Activated naive CD8-positive, alpha-beta T cell treated with anti-CD3 and anti-CD28 coated beads, Interleukin-2, amount 50 U/mL, for 24 hours (primary cell): Measurements from ENCODE around the gene CTRL.
A peak's percentile ranks its signal among the peaks of the same experiment; 100 is the strongest.

Source experiments
- ATAC-seq: fragments of 150-1000 bp; cut with Tn5 transposase; one replicate; pipeline ENCODE4 v1.10.0; 2021
- DNase-seq: peaks from one replicate; pipeline ENCODE4 v3.0.0; 2021
- H3K27ac Mint-ChIP-seq: one replicate; pipeline ENCODE4 v1.8.0; 2021; ENCODE audit warnings: mild to moderate bottlenecking, mixed read lengths
- H3K27me3 Mint-ChIP-seq: one replicate; pipeline ENCODE4 v1.8.0; 2021; ENCODE audit warnings: mixed read lengths
- H3K36me3 Mint-ChIP-seq: one replicate; pipeline ENCODE4 v1.8.0; 2021; ENCODE audit warnings: low read depth, mixed read lengths
- H3K4me1 Mint-ChIP-seq: one replicate; pipeline ENCODE4 v1.8.0; 2021; ENCODE audit warnings: mixed read lengths
- H3K4me3 Mint-ChIP-seq: one replicate; pipeline ENCODE4 v1.8.0; 2021; ENCODE audit warnings: mild to moderate bottlenecking, moderate library complexity, mixed read lengths
- H3K9me3 Mint-ChIP-seq: one replicate; pipeline ENCODE4 v1.8.0; 2021; ENCODE audit warnings: mixed read lengths

The CTRL gene

DNA sequence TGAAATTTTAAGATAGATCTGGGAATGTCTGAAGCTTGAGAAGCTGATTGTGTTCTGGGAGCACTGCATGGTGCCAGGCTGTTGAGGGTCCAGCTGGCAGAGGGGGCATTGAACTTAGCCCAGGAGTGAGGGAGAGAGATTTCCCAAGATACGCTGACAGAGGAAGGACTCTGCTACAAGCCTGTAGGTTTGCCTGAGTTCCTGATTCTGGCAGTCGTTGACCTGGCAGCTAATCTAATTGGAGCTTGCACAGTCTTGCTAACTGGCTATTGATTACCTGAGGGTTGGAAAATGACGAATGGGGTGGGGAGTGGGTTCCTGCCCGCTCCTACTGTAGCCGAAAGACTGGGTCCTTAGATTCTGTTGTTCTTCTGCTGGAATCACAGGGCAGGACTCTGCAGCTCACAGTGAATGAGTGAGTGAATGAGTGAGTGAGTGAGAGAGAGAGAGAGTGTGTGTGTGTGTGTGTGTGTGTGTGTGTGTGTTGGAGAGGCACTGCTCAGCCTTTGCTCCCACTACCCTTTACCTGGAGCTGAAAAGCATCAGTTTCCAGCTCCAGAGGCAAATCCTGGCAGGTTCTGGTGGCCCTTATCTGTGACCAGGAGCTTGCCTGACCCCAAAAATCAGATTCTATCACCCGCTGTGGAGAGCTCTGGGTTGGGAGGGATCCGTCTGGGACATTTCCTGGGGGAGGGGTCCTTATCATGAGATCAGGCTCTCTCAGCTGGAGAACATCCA lies 16.7 kb downstream of the CTRL start:
- Mint-ChIP-seq H3K9me3 (no peaks in the 10 kb centered on the region), H3K4me3 (no peak overlapping the region), H3K27ac (no peak overlapping the region), H3K27me3 (no peaks in the 10 kb centered on the region), H3K36me3 (peaks cover 7% of the 10 kb centered on the region), H3K4me1 (peaks cover 28% of the 10 kb centered on the region)
- ATAC-seq (no peak), DNase-seq (no peak)

GRCh38 chr16:67910158-67910557 lies 21.5 kb downstream of the CTRL start:
- Mint-ChIP-seq H3K4me1 (peaks cover 23% of the 10 kb centered on the region), H3K4me3 (no peak overlapping the region), H3K36me3 (peaks cover 9% of the 10 kb centered on the region), H3K27me3 (no peaks in the 10 kb centered on the region), H3K27ac (no peak overlapping the region), H3K9me3 (no peaks in the 10 kb centered on the region)
- ATAC-seq (peak; percentile 80), DNase-seq (no peak)

DNA sequence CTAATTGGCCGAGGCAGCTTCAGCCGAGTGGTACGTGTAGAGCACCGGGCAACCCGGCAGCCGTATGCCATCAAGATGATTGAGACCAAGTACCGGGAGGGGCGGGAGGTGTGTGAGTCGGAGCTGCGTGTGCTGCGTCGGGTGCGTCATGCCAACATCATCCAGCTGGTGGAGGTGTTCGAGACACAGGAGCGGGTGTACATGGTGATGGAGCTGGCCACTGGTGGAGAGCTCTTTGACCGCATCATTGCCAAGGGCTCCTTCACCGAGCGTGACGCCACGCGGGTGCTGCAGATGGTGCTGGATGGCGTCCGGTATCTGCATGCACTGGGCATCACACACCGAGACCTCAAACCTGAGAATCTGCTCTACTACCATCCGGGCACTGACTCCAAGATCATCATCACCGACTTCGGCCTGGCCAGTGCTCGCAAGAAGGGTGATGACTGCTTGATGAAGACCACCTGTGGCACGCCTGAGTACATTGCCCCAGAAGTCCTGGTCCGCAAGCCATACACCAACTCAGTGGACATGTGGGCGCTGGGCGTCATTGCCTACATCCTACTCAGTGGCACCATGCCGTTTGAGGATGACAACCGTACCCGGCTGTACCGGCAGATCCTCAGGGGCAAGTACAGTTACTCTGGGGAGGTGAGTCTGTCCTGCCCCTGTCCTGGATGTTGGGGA lies 22.5 kb downstream of the CTRL start:
- Mint-ChIP-seq H3K9me3 (no peaks in the 10 kb centered on the region), H3K36me3 (peaks cover 9% of the 10 kb centered on the region), H3K4me3 (no peak overlapping the region), H3K4me1 (peaks cover 23% of the 10 kb centered on the region), H3K27ac (no peak overlapping the region), H3K27me3 (no peaks in the 10 kb centered on the region)
- ATAC-seq (no peak), DNase-seq (no peak)

- no peaks in the 10 kb centered on the region for H3K9me3 Mint-ChIP-seq
- peaks cover 9% of the 10 kb centered on the region for H3K36me3 Mint-ChIP-seq
- no peak overlapping the region for H3K4me3 Mint-ChIP-seq
- DNase-seq (no peak), ATAC-seq (peak; percentile 51)
- H3K27me3 Mint-ChIP-seq = no peaks in the 10 kb centered on the region
- peak overlapping the region; percentile 61 for H3K27ac Mint-ChIP-seq
- H3K4me1 Mint-ChIP-seq = peaks cover 23% of the 10 kb centered on the region
Measured at GRCh38 chr16:67907397-67908180, 24.1 kb downstream of the CTRL start.

GRCh38 chr16:67902831-67903230 lies 28.8 kb downstream of the CTRL start:
- peaks cover 2% of the 10 kb centered on the region for H3K36me3 Mint-ChIP-seq
- no peaks in the 10 kb centered on the region for H3K9me3 Mint-ChIP-seq
- H3K4me1 Mint-ChIP-seq = peaks cover 5% of the 10 kb centered on the region
- no peaks in the 10 kb centered on the region for H3K27me3 Mint-ChIP-seq
- no peak overlapping the region for H3K4me3 Mint-ChIP-seq
- no peak overlapping the region for H3K27ac Mint-ChIP-seq
- no peak for ATAC-seq
- DNase-seq = no peak

DNA sequence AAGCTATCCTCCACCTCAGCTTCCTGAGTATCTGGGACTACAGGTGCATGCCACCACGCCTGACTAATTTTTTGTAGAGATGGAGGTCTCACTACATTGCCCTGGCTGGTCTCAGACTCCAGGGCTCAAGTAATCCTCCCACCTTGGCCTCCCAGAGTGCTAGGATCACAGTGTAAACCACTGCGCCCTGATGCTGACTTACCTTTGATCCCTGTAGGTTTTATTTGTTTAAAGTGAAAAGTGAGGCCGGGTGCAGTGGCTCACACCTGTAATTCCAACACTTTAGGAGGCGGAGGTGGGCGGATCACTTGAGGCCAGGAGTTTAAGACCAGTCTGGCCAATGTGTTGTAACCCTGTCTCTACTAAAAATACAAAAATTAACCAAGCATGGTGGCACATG lies 29.9 kb downstream of the CTRL start:
- ATAC-seq = no peak
- no peaks in the 10 kb centered on the region for H3K9me3 Mint-ChIP-seq
- H3K4me3 Mint-ChIP-seq = no peak overlapping the region
- H3K27me3 Mint-ChIP-seq = no peaks in the 10 kb centered on the region
- no peak for DNase-seq
- H3K4me1 Mint-ChIP-seq = peaks cover 6% of the 10 kb centered on the region
- peaks cover 2% of the 10 kb centered on the region for H3K36me3 Mint-ChIP-seq
- no peak overlapping the region for H3K27ac Mint-ChIP-seq

DNA sequence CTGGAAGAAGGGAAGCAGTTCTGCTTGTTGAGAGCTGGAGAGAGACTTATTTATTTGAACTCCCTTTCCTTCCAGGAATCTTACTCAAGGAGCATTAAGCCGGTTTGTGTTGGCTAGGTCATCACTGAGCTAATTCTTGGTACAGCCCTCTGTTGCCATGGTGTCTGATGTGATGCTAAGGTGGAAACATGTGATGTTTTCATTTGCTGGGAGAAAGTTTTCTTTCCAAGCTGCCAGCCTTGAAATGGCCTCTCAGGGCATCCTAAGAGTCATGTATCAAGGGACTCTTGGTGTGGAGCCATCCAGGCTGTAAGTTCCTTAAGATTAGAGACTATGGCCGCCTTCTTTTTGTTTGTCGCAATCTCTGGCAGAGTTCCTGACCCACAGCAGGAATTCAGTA lies 34.4 kb downstream of the CTRL start:
- DNase-seq (no peak), ATAC-seq (no peak)
- H3K27ac Mint-ChIP-seq = no peak overlapping the region
- peaks cover 5% of the 10 kb centered on the region for H3K36me3 Mint-ChIP-seq
- no peaks in the 10 kb centered on the region for H3K27me3 Mint-ChIP-seq
- no peaks in the 10 kb centered on the region for H3K9me3 Mint-ChIP-seq
- H3K4me3 Mint-ChIP-seq = no peak overlapping the region
- H3K4me1 Mint-ChIP-seq = peaks cover 36% of the 10 kb centered on the region

DNA sequence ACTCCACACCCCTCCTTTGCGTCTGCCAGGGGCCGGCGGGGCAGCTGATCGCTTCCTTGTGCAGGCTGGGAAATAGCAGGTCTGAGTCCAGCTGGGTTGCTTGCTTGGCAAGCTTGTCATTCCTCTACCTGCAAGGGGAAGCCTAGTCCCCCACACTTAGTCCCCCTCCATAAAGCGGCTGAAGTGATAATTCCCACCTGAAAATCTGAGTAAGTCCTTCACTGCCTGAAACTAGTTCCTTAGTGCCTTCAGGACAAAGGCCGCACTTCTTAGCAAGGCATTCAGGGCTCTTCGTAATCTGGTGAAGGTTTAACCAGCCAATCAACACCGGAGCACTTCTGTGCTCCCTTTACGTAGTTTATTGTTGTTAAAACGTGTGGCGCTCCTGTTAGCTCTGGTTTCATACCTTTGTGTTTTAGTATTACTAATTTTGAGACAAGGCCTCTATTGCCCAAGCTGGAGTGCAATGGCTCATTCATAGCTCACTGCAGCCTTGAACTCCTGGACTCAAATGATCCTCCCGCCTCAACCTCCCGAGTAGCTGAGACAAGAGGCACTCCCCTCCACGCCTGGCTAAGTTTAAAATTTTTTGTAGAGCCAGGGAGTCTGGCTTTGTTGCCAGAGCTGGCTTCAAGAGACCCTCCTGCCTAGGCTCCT lies 37.8 kb downstream of the CTRL start:
- Mint-ChIP-seq H3K27me3 (no peaks in the 10 kb centered on the region), H3K4me1 (peaks cover 36% of the 10 kb centered on the region), H3K9me3 (no peaks in the 10 kb centered on the region), H3K4me3 (peak overlapping the region; percentile 94), H3K27ac (peak overlapping the region; percentile 92), H3K36me3 (peaks cover 5% of the 10 kb centered on the region)
- DNase-seq (no peak), ATAC-seq (no peak)

GRCh38 chr16:67892899-67893742 lies 38.5 kb downstream of the CTRL start, which contains the start of gene PSKH1:
TSS of gene PSKH1 (plus strand) at chr16:67893254. CDS start at chr16:67908750, 15,496 bp downstream.
- Mint-ChIP-seq H3K27me3 (no peaks in the 10 kb centered on the region), H3K36me3 (peaks cover 5% of the 10 kb centered on the region), H3K9me3 (no peaks in the 10 kb centered on the region), H3K4me1 (peaks cover 36% of the 10 kb centered on the region), H3K27ac (peak within 1 kb of the TSS; percentile 92), H3K4me3 (peak within 1 kb of the TSS; percentile 94)
- peak; percentile 96 for DNase-seq
- peak; percentile 99 for ATAC-seq

DNA sequence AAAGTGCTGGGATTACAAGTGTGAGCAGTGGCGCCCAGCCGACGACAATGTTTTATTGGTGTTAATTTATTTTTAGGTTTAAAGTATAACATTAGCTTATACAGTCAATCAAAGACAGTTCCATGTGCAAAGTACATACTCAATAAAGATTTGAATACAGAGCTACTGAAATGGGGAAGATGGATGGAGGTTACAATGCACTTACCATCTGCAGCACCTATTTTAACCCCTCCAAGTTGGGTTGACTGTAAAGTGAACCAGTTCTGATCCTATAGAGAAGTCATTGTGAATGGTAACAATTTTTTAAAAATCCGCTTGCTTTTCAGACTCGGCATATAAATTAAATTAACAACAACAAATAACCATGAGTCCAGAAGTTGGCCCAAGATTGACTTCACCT lies 39.3 kb downstream of the CTRL start:
- H3K9me3 Mint-ChIP-seq = no peaks in the 10 kb centered on the region

GRCh38 chr16:67888331-67888730 lies 43.3 kb downstream of the CTRL start:
- no peaks in the 10 kb centered on the region for H3K9me3 Mint-ChIP-seq
- H3K4me3 Mint-ChIP-seq = no peak overlapping the region
- ATAC-seq = no peak
- H3K4me1 Mint-ChIP-seq = peaks cover 8% of the 10 kb centered on the region
- no peak for DNase-seq
- H3K36me3 Mint-ChIP-seq = peaks cover 3% of the 10 kb centered on the region
- no peak overlapping the region for H3K27ac Mint-ChIP-seq
- no peaks in the 10 kb centered on the region for H3K27me3 Mint-ChIP-seq

More for the DNA sequence above, 39.3 kb downstream of the CTRL start:
- Mint-ChIP-seq H3K27ac (peak overlapping the region; percentile 63), H3K4me1 (peaks cover 36% of the 10 kb centered on the region), H3K36me3 (peaks cover 5% of the 10 kb centered on the region), H3K27me3 (no peaks in the 10 kb centered on the region), H3K4me3 (peak overlapping the region; percentile 80)
- ATAC-seq (no peak), DNase-seq (no peak)

GRCh38 chr16:67886387-67886786 lies 45.3 kb downstream of the CTRL start:
- DNase-seq (no peak), ATAC-seq (no peak)
- H3K27me3 Mint-ChIP-seq = no peaks in the 10 kb centered on the region
- H3K4me3 Mint-ChIP-seq = no peak overlapping the region
- H3K9me3 Mint-ChIP-seq = no peaks in the 10 kb centered on the region
- no peak overlapping the region for H3K27ac Mint-ChIP-seq
- H3K36me3 Mint-ChIP-seq = peaks cover 5% of the 10 kb centered on the region
- H3K4me1 Mint-ChIP-seq = no peaks in the 10 kb centered on the region

GRCh38 chr16:67885976-67886375 lies 45.7 kb downstream of the CTRL start:
- Mint-ChIP-seq H3K4me1 (no peaks in the 10 kb centered on the region), H3K36me3 (peaks cover 5% of the 10 kb centered on the region), H3K27ac (peak overlapping the region; percentile 64), H3K4me3 (no peak overlapping the region), H3K9me3 (no peaks in the 10 kb centered on the region), H3K27me3 (no peaks in the 10 kb centered on the region)
- ATAC-seq (no peak), DNase-seq (no peak)

GRCh38 chr16:67885545-67885944 lies 46.1 kb downstream of the CTRL start:
- H3K36me3 Mint-ChIP-seq = peaks cover 5% of the 10 kb centered on the region
- H3K4me3 Mint-ChIP-seq = no peak overlapping the region
- H3K4me1 Mint-ChIP-seq = no peaks in the 10 kb centered on the region
- no peaks in the 10 kb centered on the region for H3K9me3 Mint-ChIP-seq
- no peaks in the 10 kb centered on the region for H3K27me3 Mint-ChIP-seq
- DNase-seq (no peak), ATAC-seq (no peak)
- H3K27ac Mint-ChIP-seq = peak overlapping the region; percentile 64
